ENCODE results near the gene MOB3A. TPM values are rescaled to one million over a fixed set of nuclear protein-coding genes. Genes with fewer than 3 reads are reported as not detected.

The MOB3A gene
- total and polyA plus RNA-seq, 2 experiments from 2014 or later: 15.7 to 25.1 TPM

DNA sequence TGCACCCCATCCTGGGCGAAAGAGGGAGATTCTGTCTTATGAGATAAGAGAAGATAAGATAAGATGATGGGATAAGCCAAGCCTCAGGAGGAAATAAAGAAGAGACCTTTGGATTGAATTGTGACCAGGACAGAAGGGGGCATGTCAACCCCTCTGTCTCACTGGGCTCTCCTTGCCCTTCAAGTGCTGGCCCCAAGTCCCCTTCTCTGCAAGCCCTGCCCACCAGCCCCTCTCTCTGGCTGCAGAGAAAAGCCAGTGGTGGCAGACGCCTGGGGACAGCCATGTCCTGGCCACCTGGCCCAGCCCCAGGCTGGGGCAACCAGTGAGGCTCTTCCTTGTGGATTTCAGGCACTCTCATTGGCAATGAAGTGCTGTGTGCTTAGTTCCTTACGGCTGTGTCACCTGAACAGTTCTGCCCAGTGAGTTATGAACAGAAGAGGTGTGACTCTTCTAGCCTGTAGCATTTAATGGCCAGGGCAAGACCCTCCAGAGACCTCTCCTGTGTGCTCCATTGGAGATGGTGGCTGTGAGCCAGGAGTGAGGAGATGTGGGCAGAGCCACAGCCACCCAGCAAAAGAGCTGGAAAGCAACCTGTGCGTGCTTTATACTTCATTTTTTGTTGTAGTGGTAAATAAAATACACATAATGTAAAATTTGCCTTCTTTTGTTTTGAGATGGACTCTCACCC is 74.5 kb downstream of the MOB3A start:
- Histone ChIP-seq H3K27me3 (no peaks in the 10 kb centered on the region), H3K36me3 (replicated peaks; ENCODE audit: insufficient read depth, low read depth) (no peaks in the 10 kb centered on the region), H4K20me1 (ENCODE audit: insufficient read depth, poor library complexity, severe bottlenecking) (no peaks in the 10 kb centered on the region), H3K9me2 (replicated peaks; ENCODE audit: insufficient read depth) (no peaks in the 10 kb centered on the region), H3K4me2 (no peak overlapping the region), H3K9me3 (ENCODE audit: low read depth) (no peaks in the 10 kb centered on the region), H3K4me1 (ENCODE audit: insufficient read depth) (no peaks in the 10 kb centered on the region), H3K4me3 (no peak overlapping the region), H3K27ac (no peak overlapping the region), H3K79me2 (no peaks in the 10 kb centered on the region), H2AFZ (no peak overlapping the region)
- WGBS (ENCODE audit: low lambda C conversion rate, missing lambda C conversion rate): 59% methylated on average over 4 of the region's 4 CpGs
- TF ChIP-seq EZH2phosphoT487 (IDR thresholded peaks at IDR 0.05; ENCODE audit: low read depth, severe bottlenecking, unreplicated experiment) (no peak), EZH2 (IDR thresholded peaks at IDR 0.05; ENCODE audit: borderline replicate concordance) (no peak)
- TF ChIP-seq, protein P1, sequence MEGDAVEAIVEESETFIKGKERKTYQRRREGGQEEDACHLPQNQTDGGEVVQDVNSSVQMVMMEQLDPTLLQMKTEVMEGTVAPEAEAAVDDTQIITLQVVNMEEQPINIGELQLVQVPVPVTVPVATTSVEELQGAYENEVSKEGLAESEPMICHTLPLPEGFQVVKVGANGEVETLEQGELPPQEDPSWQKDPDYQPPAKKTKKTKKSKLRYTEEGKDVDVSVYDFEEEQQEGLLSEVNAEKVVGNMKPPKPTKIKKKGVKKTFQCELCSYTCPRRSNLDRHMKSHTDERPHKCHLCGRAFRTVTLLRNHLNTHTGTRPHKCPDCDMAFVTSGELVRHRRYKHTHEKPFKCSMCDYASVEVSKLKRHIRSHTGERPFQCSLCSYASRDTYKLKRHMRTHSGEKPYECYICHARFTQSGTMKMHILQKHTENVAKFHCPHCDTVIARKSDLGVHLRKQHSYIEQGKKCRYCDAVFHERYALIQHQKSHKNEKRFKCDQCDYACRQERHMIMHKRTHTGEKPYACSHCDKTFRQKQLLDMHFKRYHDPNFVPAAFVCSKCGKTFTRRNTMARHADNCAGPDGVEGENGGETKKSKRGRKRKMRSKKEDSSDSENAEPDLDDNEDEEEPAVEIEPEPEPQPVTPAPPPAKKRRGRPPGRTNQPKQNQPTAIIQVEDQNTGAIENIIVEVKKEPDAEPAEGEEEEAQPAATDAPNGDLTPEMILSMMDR (IDR thresholded peaks at IDR 0.05; ENCODE audit: poor library complexity): no peak
- DNase-seq (ENCODE audit: low spot score): no peak

Small RNA genes lying within 50 kb of the gene (small RNA-seq; reads per million reads assigned to genes)
- gene AC007136.1: not detected

Other genes with a start within 250 kb of the MOB3A start
- 13.2 and 13.4 TPM in 2 replicates for gene REXO1, start 247.8 kb downstream of the MOB3A start, total RNA-seq
- 22.8 and 26.2 TPM in 2 replicates for gene REXO1, start 247.8 kb downstream of the MOB3A start, polyA plus RNA-seq
- 3.4 and 6.4 TPM in 2 replicates for gene KLF16, start 232.7 kb downstream of the MOB3A start, total RNA-seq
- 14.3 and 16.0 TPM in 2 replicates for gene KLF16, start 232.7 kb downstream of the MOB3A start, polyA plus RNA-seq
- 62.5 and 77.5 TPM in 2 replicates for gene ABHD17A, start 210.8 kb downstream of the MOB3A start, total RNA-seq
- 99.7 and 102 TPM in 2 replicates for gene ABHD17A, start 210.8 kb downstream of the MOB3A start, polyA plus RNA-seq
- gene ADAT3, start 190.9 kb downstream of the MOB3A start, total RNA-seq: 2.4 and 5.3 TPM in 2 replicates
- 11.0 and 11.6 TPM in 2 replicates for gene ADAT3, start 190.9 kb downstream of the MOB3A start, polyA plus RNA-seq
- 69.3 and 77.2 TPM in 2 replicates for gene SCAMP4, start 190.9 kb downstream of the MOB3A start, total RNA-seq
- gene SCAMP4, start 190.9 kb downstream of the MOB3A start, polyA plus RNA-seq: 89.8 and 103 TPM in 2 replicates
- gene CSNK1G2, start 155.2 kb downstream of the MOB3A start, total RNA-seq: 44.8 and 56.8 TPM in 2 replicates
- gene CSNK1G2, start 155.2 kb downstream of the MOB3A start, polyA plus RNA-seq: 82.5 and 82.7 TPM in 2 replicates
- gene BTBD2, start 80.6 kb downstream of the MOB3A start, total RNA-seq: 56.4 and 62.1 TPM in 2 replicates
- 71.1 and 76.0 TPM in 2 replicates for gene BTBD2, start 80.6 kb downstream of the MOB3A start, polyA plus RNA-seq
- 90.4 and 98.2 TPM in 2 replicates for gene MKNK2, start 45.1 kb downstream of the MOB3A start, total RNA-seq
- 126 and 136 TPM in 2 replicates for gene MKNK2, start 45.1 kb downstream of the MOB3A start, polyA plus RNA-seq
- gene IZUMO4, start 589 bp upstream of the MOB3A start, total RNA-seq: 0.44 and 1.4 TPM in 2 replicates
- 2.8 and 4.0 TPM in 2 replicates for gene IZUMO4, start 589 bp upstream of the MOB3A start, polyA plus RNA-seq
- gene AP3D1, start 55.2 kb upstream of the MOB3A start, total RNA-seq: 92.2 and 102 TPM in 2 replicates
- gene AP3D1, start 55.2 kb upstream of the MOB3A start, polyA plus RNA-seq: 108 and 109 TPM in 2 replicates
- 6.9 and 9.5 TPM in 2 replicates for gene DOT1L, start 67.6 kb upstream of the MOB3A start, total RNA-seq
- gene DOT1L, start 67.6 kb upstream of the MOB3A start, polyA plus RNA-seq: 9.1 and 10.7 TPM in 2 replicates
- gene PLEKHJ1, start 140.0 kb upstream of the MOB3A start, total RNA-seq: 142 and 165 TPM in 2 replicates
- 190 and 207 TPM in 2 replicates for gene PLEKHJ1, start 140.0 kb upstream of the MOB3A start, polyA plus RNA-seq
- gene SF3A2, start 140.5 kb upstream of the MOB3A start, total RNA-seq: 17.9 and 21.2 TPM in 2 replicates
- gene SF3A2, start 140.5 kb upstream of the MOB3A start, polyA plus RNA-seq: 75.3 and 81.1 TPM in 2 replicates
- gene AMH, start 153.0 kb upstream of the MOB3A start, total RNA-seq: 3.9 and 8.2 TPM in 2 replicates
- gene AMH, start 153.0 kb upstream of the MOB3A start, polyA plus RNA-seq: 20.9 and 22.3 TPM in 2 replicates
- 0.30 TPM in 1 of 2 replicates, not detected in the other for gene JSRP1, start 160.1 kb upstream of the MOB3A start, total RNA-seq
- 0.91 and 0.93 TPM in 2 replicates for gene JSRP1, start 160.1 kb upstream of the MOB3A start, polyA plus RNA-seq
- gene PEAK3, start 185.8 kb upstream of the MOB3A start, total RNA-seq: not detected in 2 replicates
- 0.15 and 0.57 TPM in 2 replicates for gene PEAK3, start 185.8 kb upstream of the MOB3A start, polyA plus RNA-seq
- gene LINGO3, start 211.8 kb upstream of the MOB3A start, total RNA-seq: not detected in 2 replicates
- not detected in 2 replicates for gene LINGO3, start 211.8 kb upstream of the MOB3A start, polyA plus RNA-seq
- 162 and 190 TPM in 2 replicates for gene LSM7, start 232.3 kb upstream of the MOB3A start, total RNA-seq
- gene LSM7, start 232.3 kb upstream of the MOB3A start, polyA plus RNA-seq: 150 and 151 TPM in 2 replicates
- 27.4 and 40.9 TPM in 2 replicates for gene SPPL2B, start 232.4 kb upstream of the MOB3A start, total RNA-seq
- gene SPPL2B, start 232.4 kb upstream of the MOB3A start, polyA plus RNA-seq: 87.7 and 135 TPM in 2 replicates